Ishikawa (cell line): ENCODE results near the gene TNRC6B.

Source experiments
- RAD21 ChIP-seq: IDR thresholded peaks from 2 replicates; pipeline ENCODE4 v1.6.1; 2012; ENCODE audit warnings: low read depth
- TEAD4 ChIP-seq: IDR thresholded peaks from 2 replicates; pipeline ENCODE4 v1.6.1; 2012
- ZBTB7A ChIP-seq: IDR thresholded peaks from 2 replicates; pipeline ENCODE4 v1.6.1; 2012; ENCODE audit warnings: low read depth

DNA sequence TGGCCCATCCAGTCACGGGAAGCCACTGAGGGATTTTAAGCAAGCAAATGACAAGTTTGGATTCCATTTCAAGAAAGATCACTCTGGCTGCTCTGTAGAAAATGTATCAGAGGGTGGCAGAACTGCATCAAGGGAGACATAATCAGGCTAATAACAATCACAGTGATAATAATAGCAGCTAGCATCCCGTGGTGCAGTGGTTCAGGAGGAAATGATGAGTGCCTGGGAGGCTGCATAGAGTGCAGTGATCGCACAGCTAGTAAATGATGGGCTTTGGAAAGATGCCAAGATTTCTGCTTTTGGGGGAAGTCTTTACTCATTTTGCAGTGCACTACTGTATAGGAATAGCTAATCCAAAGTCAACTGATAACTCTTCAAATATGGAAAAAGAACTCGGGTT is 35.8 kb downstream of the TNRC6B start:
- TF ChIP-seq RAD21 (no peak), ZBTB7A (no peak), TEAD4 (no peak)
